Stimulated activated CD4-positive, alpha-beta T cell treated with anti-CD3 and anti-CD28 coated beads, Interleukin-12 subunit alpha, Interleukin-12 subunit beta, amount 100 ng/mL, for 48 hours (primary cell): ENCODE data around the gene GPR158.
"Not testable (repeated sequence)": the region's sequence is repeated elsewhere in the genome, so short reads cannot be mapped to it uniquely, and the experiment has no call there.

Source experiments
- DNase-seq, 3 donors: peaks; one replicate each; pipeline ENCODE4 v3.0.0-alpha.2; 2020; ENCODE audit warnings: low read depth in 2 of 3, low spot score in 1 of 3

GPR158 gene

GRCh38 chr10:25300073-25300472, 125.3 kb downstream of the GPR158 start:
- DNase-seq = no peak

GRCh38 chr10:25304606-25305005, 129.8 kb downstream of the GPR158 start:
- no peak for DNase-seq

- DNase-seq = no peak
Observed at GRCh38 chr10:25306386-25306785, 131.6 kb downstream of the GPR158 start.

- no peak for DNase-seq
Observed at GRCh38 chr10:25308278-25308677, 133.5 kb downstream of the GPR158 start.

GRCh38 chr10:25317596-25318211, 142.9 kb downstream of the GPR158 start:
- DNase-seq = not testable (repeated sequence)

GRCh38 chr10:25327273-25327672, 152.5 kb downstream of the GPR158 start:
- DNase-seq = no peak

GRCh38 chr10:25328361-25328760, 153.6 kb downstream of the GPR158 start:
- no peak for DNase-seq

GRCh38 chr10:25329587-25329986, 154.8 kb downstream of the GPR158 start:
- not testable (repeated sequence) for DNase-seq

GRCh38 chr10:25334445-25334844, 159.6 kb downstream of the GPR158 start:
- DNase-seq = no peak

GRCh38 chr10:25336330-25336729, 161.5 kb downstream of the GPR158 start:
- DNase-seq = no peak

GRCh38 chr10:25338271-25338670, 163.5 kb downstream of the GPR158 start:
- DNase-seq = no peak

- DNase-seq = no peak
Observed at GRCh38 chr10:25339966-25340365, 165.2 kb downstream of the GPR158 start.

- no peak for DNase-seq
Observed at GRCh38 chr10:25349520-25349919, 174.7 kb downstream of the GPR158 start.

- no peak for DNase-seq
Observed at GRCh38 chr10:25356609-25357008, 181.8 kb downstream of the GPR158 start.

GRCh38 chr10:25357269-25357668, 182.5 kb downstream of the GPR158 start:
- no peak for DNase-seq

- DNase-seq = no peak
Observed at GRCh38 chr10:25382029-25382810, 207.4 kb downstream of the GPR158 start.

- DNase-seq = not testable (repeated sequence)
Observed at GRCh38 chr10:25382901-25383300, 208.1 kb downstream of the GPR158 start.

GRCh38 chr10:25383686-25384085, 208.9 kb downstream of the GPR158 start:
- no peak for DNase-seq

- DNase-seq = no peak
Observed at GRCh38 chr10:25384618-25385017, 209.8 kb downstream of the GPR158 start.

GRCh38 chr10:25388188-25388861, 213.5 kb downstream of the GPR158 start:
- DNase-seq = no peak

- no peak for DNase-seq
Observed at GRCh38 chr10:25388862-25389206, 214.0 kb downstream of the GPR158 start.

GRCh38 chr10:25390733-25391132, 215.9 kb downstream of the GPR158 start:
- DNase-seq = no peak
